Astrocyte (in vitro differentiated cells and primary cell): ENCODE data around the gene SBF1. TPM values are rescaled to one million over a fixed set of nuclear protein-coding genes. Genes with fewer than 3 reads are reported as not detected.

ENCODE experiments used
- DNase-seq: peaks from one replicate; pipeline ENCODE4 v3.0.0-alpha.2; 2010; ENCODE audit warnings: low read depth
- FAIRE-seq: peaks from 2 replicates; lab custom pipeline; 2011; peaks lifted over from hg19 to GRCh38; lab: Jason Lieb, UNC
- H2AFZ ChIP-seq: 2 replicates; pipeline ENCODE4 v1.6.0; 2012; ENCODE audit warnings: low read depth, low read length, inconsistent platforms
- H3K27ac ChIP-seq: 2 replicates; pipeline ENCODE4 v1.5.1; 2011; ENCODE audit warnings: low read depth, low read length, inconsistent platforms
- H3K27me3 ChIP-seq: 2 replicates; pipeline ENCODE4 v1.6.0; 2011; ENCODE audit warnings: low read length, inconsistent platforms; ENCODE audit not compliant: insufficient read depth
- H3K36me3 ChIP-seq: 2 replicates; pipeline ENCODE4 v1.5.1; 2011; ENCODE audit warnings: low read length, inconsistent platforms; ENCODE audit not compliant: insufficient read depth
- H3K4me1 ChIP-seq: 2 replicates; pipeline ENCODE4 v1.5.1; 2011; ENCODE audit warnings: low read length, inconsistent platforms; ENCODE audit not compliant: insufficient read depth
- H3K4me2 ChIP-seq: 2 replicates; pipeline ENCODE4 v1.6.0; 2012; ENCODE audit warnings: low read length, inconsistent platforms
- H3K4me3 ChIP-seq: 2 replicates; pipeline ENCODE4 v1.5.1; 2011; ENCODE audit warnings: low read depth, mild to moderate bottlenecking, low read length, inconsistent platforms; ENCODE audit not compliant: insufficient read depth
- H3K79me2 ChIP-seq: 2 replicates; pipeline ENCODE4 v1.6.0; 2012; ENCODE audit warnings: mild to moderate bottlenecking, low read length, inconsistent platforms; ENCODE audit not compliant: insufficient read depth
- H3K9ac ChIP-seq: 2 replicates; pipeline ENCODE4 v1.6.0; 2012; ENCODE audit warnings: mild to moderate bottlenecking, low read length, inconsistent platforms
- H3K9me3 ChIP-seq: 2 replicates; pipeline ENCODE4 v1.5.1; 2012; ENCODE audit warnings: low read depth, mild to moderate bottlenecking, low read length, inconsistent platforms; ENCODE audit not compliant: insufficient read depth
- H4K20me1 ChIP-seq: 2 replicates; pipeline ENCODE4 v1.6.0; 2012; ENCODE audit warnings: low read length, inconsistent platforms; ENCODE audit not compliant: insufficient read depth
- H3K27ac Mint-ChIP-seq: one replicate; pipeline ENCODE4 v1.8.0; 2021; ENCODE audit warnings: mild to moderate bottlenecking, mixed read lengths; ENCODE audit not compliant: unreplicated experiment
- H3K27me3 Mint-ChIP-seq: one replicate; pipeline ENCODE4 v1.8.0; 2021; ENCODE audit warnings: low read depth, mixed read lengths; ENCODE audit not compliant: unreplicated experiment
- H3K36me3 Mint-ChIP-seq: one replicate; pipeline ENCODE4 v1.8.0; 2021; ENCODE audit warnings: low read depth, mixed read lengths; ENCODE audit not compliant: unreplicated experiment
- H3K4me1 Mint-ChIP-seq: one replicate; pipeline ENCODE4 v1.8.0; 2021; ENCODE audit warnings: low read depth, mixed read lengths; ENCODE audit not compliant: unreplicated experiment
- H3K4me3 Mint-ChIP-seq: one replicate; pipeline ENCODE4 v1.8.0; 2021; ENCODE audit warnings: mild to moderate bottlenecking, moderate library complexity, mixed read lengths; ENCODE audit not compliant: unreplicated experiment
- H3K9me3 Mint-ChIP-seq: one replicate; pipeline ENCODE4 v1.8.0; 2021; ENCODE audit warnings: mild to moderate bottlenecking, mixed read lengths; ENCODE audit not compliant: unreplicated experiment
- CTCF ChIP-seq: IDR thresholded peaks from 2 replicates; pipeline ENCODE4 v1.5.1; 2011; ENCODE audit warnings: low read depth, mild to moderate bottlenecking, inconsistent platforms, low read length, moderate library complexity; ENCODE audit not compliant: insufficient read depth
- EZH2 ChIP-seq: IDR thresholded peaks from 2 replicates; pipeline ENCODE4 v1.6.1; 2012; ENCODE audit warnings: mild to moderate bottlenecking, low read length, inconsistent platforms; ENCODE audit not compliant: insufficient read depth
- total RNA-seq: library from RNA; stranded (reverse); gene quantifications from 2 replicates; pipeline ENCODE4 v1.2.1, GENCODE V29; 2021

SBF1 gene
- total RNA-seq, 1 donor from 2014 or later: 75.4 TPM

GRCh38 chr22:50467773-50468440 lies 6.9 kb downstream of the SBF1 start:
- H3K4me3 ChIP-seq: no peak overlapping the region
- H3K36me3 ChIP-seq: peaks cover 4% of the 10 kb centered on the region
- no peaks in the 10 kb centered on the region for H3K9me3 Mint-ChIP-seq
- H3K27me3 Mint-ChIP-seq: no peaks in the 10 kb centered on the region
- H2AFZ ChIP-seq: no peak overlapping the region
- FAIRE-seq (no peak), DNase-seq (no peak)
- H3K36me3 Mint-ChIP-seq: peaks cover 2% of the 10 kb centered on the region
- H3K27ac Mint-ChIP-seq: no peak overlapping the region
- H3K4me3 Mint-ChIP-seq: no peak overlapping the region
- H3K9ac ChIP-seq: no peak overlapping the region
- H3K4me1 ChIP-seq: peaks cover 19% of the 10 kb centered on the region
- H3K4me1 Mint-ChIP-seq: peaks cover 10% of the 10 kb centered on the region
- TF ChIP-seq CTCF (no peak), EZH2 (no peak)
- no peak overlapping the region for H3K27ac ChIP-seq
- H3K79me2 ChIP-seq: peaks cover 53% of the 10 kb centered on the region
- H3K9me3 ChIP-seq: no peaks in the 10 kb centered on the region
- H3K4me2 ChIP-seq: no peak overlapping the region
- peaks cover 71% of the 10 kb centered on the region for H4K20me1 ChIP-seq
- H3K27me3 ChIP-seq: no peaks in the 10 kb centered on the region

GRCh38 chr22:50467341-50467740 lies 7.5 kb downstream of the SBF1 start:
- peaks cover 47% of the 10 kb centered on the region for H3K79me2 ChIP-seq
- Mint-ChIP-seq H3K27me3 (no peaks in the 10 kb centered on the region), H3K4me3 (no peak overlapping the region), H3K4me1 (peaks cover 9% of the 10 kb centered on the region), H3K27ac (no peak overlapping the region), H3K9me3 (no peaks in the 10 kb centered on the region), H3K36me3 (peaks cover 1% of the 10 kb centered on the region)
- H2AFZ ChIP-seq: no peak overlapping the region
- peaks cover 4% of the 10 kb centered on the region for H3K36me3 ChIP-seq
- no peak overlapping the region for H3K4me3 ChIP-seq
- no peaks in the 10 kb centered on the region for H3K27me3 ChIP-seq
- H3K4me1 ChIP-seq: peaks cover 18% of the 10 kb centered on the region
- FAIRE-seq (no peak), DNase-seq (no peak)
- no peak overlapping the region for H3K9ac ChIP-seq
- H3K9me3 ChIP-seq: no peaks in the 10 kb centered on the region
- peaks cover 66% of the 10 kb centered on the region for H4K20me1 ChIP-seq
- H3K4me2 ChIP-seq: no peak overlapping the region
- no peak for TF ChIP-seq CTCF
- TF ChIP-seq EZH2: no peak
- no peak overlapping the region for H3K27ac ChIP-seq
